ENCODE results near the gene CRYGA. TPM values are rescaled to one million over a fixed set of nuclear protein-coding genes. Genes with fewer than 3 reads are reported as not detected.

Gene CRYGA
- total and polyA plus RNA-seq, 2 donors (not counting 3 experiments of a cell fraction or from before 2014, with no cell fraction given) = not detected

- no peaks in the 10 kb centered on the region for H4K20me1 ChIP-seq (replicated peaks; ENCODE audit: control insufficient read depth, extremely low read depth, insufficient read depth, low read length)
- BruUV-seq (replicated peaks) = no TSS peak
- FAIRE-seq (no peak), DNase-seq (ENCODE audit: low read depth, low spot score) (no peak)
- TF ChIP-seq MAX (IDR thresholded peaks at IDR 0.05; ENCODE audit: insufficient read depth, insufficient read length) (no peak), POLR2AphosphoS5 (IDR thresholded peaks at IDR 0.05; ENCODE audit: insufficient read depth, low read depth, low read length) (no peak), MYC (IDR thresholded peaks at IDR 0.05; ENCODE audit: low read depth, low read length) (no peak), POLR2A (IDR thresholded peaks at IDR 0.05; ENCODE audit: low read depth, low read length) (no peak), JUN (IDR thresholded peaks at IDR 0.05; ENCODE audit: borderline replicate concordance, insufficient read depth, insufficient read length, low read depth) (no peak)
- TF ChIP-seq, protein P1, sequence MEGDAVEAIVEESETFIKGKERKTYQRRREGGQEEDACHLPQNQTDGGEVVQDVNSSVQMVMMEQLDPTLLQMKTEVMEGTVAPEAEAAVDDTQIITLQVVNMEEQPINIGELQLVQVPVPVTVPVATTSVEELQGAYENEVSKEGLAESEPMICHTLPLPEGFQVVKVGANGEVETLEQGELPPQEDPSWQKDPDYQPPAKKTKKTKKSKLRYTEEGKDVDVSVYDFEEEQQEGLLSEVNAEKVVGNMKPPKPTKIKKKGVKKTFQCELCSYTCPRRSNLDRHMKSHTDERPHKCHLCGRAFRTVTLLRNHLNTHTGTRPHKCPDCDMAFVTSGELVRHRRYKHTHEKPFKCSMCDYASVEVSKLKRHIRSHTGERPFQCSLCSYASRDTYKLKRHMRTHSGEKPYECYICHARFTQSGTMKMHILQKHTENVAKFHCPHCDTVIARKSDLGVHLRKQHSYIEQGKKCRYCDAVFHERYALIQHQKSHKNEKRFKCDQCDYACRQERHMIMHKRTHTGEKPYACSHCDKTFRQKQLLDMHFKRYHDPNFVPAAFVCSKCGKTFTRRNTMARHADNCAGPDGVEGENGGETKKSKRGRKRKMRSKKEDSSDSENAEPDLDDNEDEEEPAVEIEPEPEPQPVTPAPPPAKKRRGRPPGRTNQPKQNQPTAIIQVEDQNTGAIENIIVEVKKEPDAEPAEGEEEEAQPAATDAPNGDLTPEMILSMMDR (IDR thresholded peaks at IDR 0.05; ENCODE audit: extremely low read depth in 1 of 2, insufficient read depth in 1 of 2, low read depth in 1 of 2, low read length in 2 of 2) = no peak
- no peaks in the 10 kb centered on the region for H3K79me2 ChIP-seq (ENCODE audit: control insufficient read depth, insufficient read depth, low read length)
- no peaks in the 10 kb centered on the region for H3K9me3 ChIP-seq (replicated peaks; ENCODE audit: control insufficient read depth, insufficient read depth, low read length)
- POLR2A ChIA-PET = no interaction called here
- intact Hi-C loops (cut with micrococcal nuclease) = no loop called here
- no peak overlapping the region for H2AFZ ChIP-seq (ENCODE audit: low read depth, low read length)
- no peak overlapping the region for H3K4me3 ChIP-seq (replicated peaks in 1 of 3; ENCODE audit: insufficient read depth in 1 of 3, low read depth in 1 of 3, low read length in 3 of 3)
- CTCF ChIA-PET = interaction anchor here (1.2 to 1.3 kb wide), 2 partner anchors 12 to 17 kb away, joined by 3 to 4 read pairs; no protein-coding TSS in a partner anchor
- H3K9ac ChIP-seq (replicated peaks; ENCODE audit: extremely low read depth, insufficient read depth, low read length) = no peak overlapping the region
- H3K9me1 ChIP-seq (replicated peaks; ENCODE audit: control insufficient read depth, extremely low read depth, insufficient read depth, low read length) = no peaks in the 10 kb centered on the region
- H3K27ac ChIP-seq (ENCODE audit: insufficient read depth, low read depth, low read length) = no peak overlapping the region
- dilution Hi-C loops (cut with MboI; ENCODE audit: extremely low pct_ligation_motif_present, low sequenced_read_pairs) = no loop called here
- H3K4me1 ChIP-seq (ENCODE audit: control insufficient read depth, extremely low read depth, insufficient read depth, low read length) = no peaks in the 10 kb centered on the region
- H3K27me3 ChIP-seq (ENCODE audit: control insufficient read depth in 2 of 2, insufficient read depth in 2 of 2, low read length in 2 of 2) = peaks cover 2% of the 10 kb centered on the region in 2 experiments
- no peak overlapping the region for H3K4me2 ChIP-seq (ENCODE audit: insufficient read depth, low read length)
- no peaks in the 10 kb centered on the region for H3K36me3 ChIP-seq (ENCODE audit: control insufficient read depth in 2 of 2, extremely low read depth in 1 of 2, insufficient read depth in 2 of 2, low read length in 2 of 2)
Measured at GRCh38 chr2:208192611-208193236, 29.3 kb upstream of the CRYGA start.

Measured in endothelial cell of umbilical vein (primary cell).